Right lobe of liver (tissue), 6 donors: ENCODE measurements around the gene EPB41L3. TPM values are rescaled to one million over a fixed set of nuclear protein-coding genes. Genes with fewer than 3 reads are reported as not detected.

ENCODE experiments used
- ATAC-seq, 4 donors: fragments of 200-7000 bp; cut with Tn5 transposase; one replicate each; pipeline ENCODE4 v1.9.1; 2020; ENCODE audit warnings: mild to moderate bottlenecking in 4 of 4, moderate library complexity in 4 of 4
- DNase-seq, 3 donors: peaks; one replicate each; pipeline ENCODE4 v3.0.0-alpha.2; 2020
- H3K27ac ChIP-seq, 3 donors: fragments of 200-600 bp; one replicate each; pipeline ENCODE4 v1.8.0; 2022
- H3K27me3 ChIP-seq, 2 donors: fragments of 200-600 bp; one replicate each; pipeline ENCODE4 v1.8.0; 2022
- H3K36me3 ChIP-seq, 4 donors: fragments of 200-600 bp; sonication (generic) in 1 of 4; one replicate each; pipeline versions ENCODE4 v1.5.1 to v1.8.0; 2017 to 2022; ENCODE audit warnings: control low read depth in 1 of 4
- H3K4me1 ChIP-seq, 4 donors: fragments of 200-600 bp; sonication (generic) in 1 of 4; one replicate each; pipeline versions ENCODE4 v1.5.1 to v1.8.0; 2017 to 2022; ENCODE audit warnings: control low read depth in 1 of 4
- H3K4me3 ChIP-seq, 3 donors: fragments of 200-600 bp; one replicate each; pipeline ENCODE4 v1.8.0; 2022
- H3K9me3 ChIP-seq, 4 donors: fragments of 200-600 bp; sonication (generic) in 1 of 4; one replicate each; pipeline versions ENCODE4 v1.5.1 to v1.8.0; 2017 to 2022; ENCODE audit warnings: control low read depth in 1 of 4
- POLR2A ChIP-seq: fragments of 450-650 bp; IDR thresholded peaks from one replicate; pipeline ENCODE4 v1.6.1; 2017; ENCODE audit warnings: antibody characterized with exemption, mild to moderate bottlenecking
- WGBS: methylation state at CpG from one replicate; pipeline ENCODE4 v1.1.6; 2018; ENCODE audit warnings: low coverage, low lambda C conversion rate; ENCODE audit not compliant: insufficient coverage; ENCODE audit errors: missing lambda C conversion rate; 5-methylcytosine and 5-hydroxymethylcytosine counted together
- intact Hi-C, 2 donors: fragments of 100-400 bp; cut with DNase I; formaldehyde crosslinking; loops; one replicate each; pipeline versions ENCODE4 v1.11.2 to v1.14.1; 2022
- total RNA-seq, 6 experiments: library from RNA; depleted of rRNA in 2 of 6; stranded (reverse); fragments of >200 nt in 2 of 6; fragmentation: NEBNext Ultra II Directional in 3 of 6; extraction: Animal tissue kit (Norgen Biotek cat#: 25700) in 3 of 6; gene quantifications; one replicate each; pipeline versions ENCODE4 v1.1.0 to v1.2.4, GENCODE V29; 2016 to 2023
- TF ChIP-seq, protein P1 (sequence below), 4 donors: fragments of 200-600 bp in 3 of 4; fragments of 450-650 bp in 1 of 4; IDR thresholded peaks; one replicate each; pipeline versions ENCODE4 v1.5.1 to v1.8.0; 2016 to 2022; ENCODE audit warnings: antibody characterized with exemption in 4 of 4, mild to moderate bottlenecking in 2 of 4
- donor health status: DM: no; HTN: yes; CAD: no.
- donor health status: DM: no; HTN: no; CAD: no.
- donor health status: DM: no; HTN: no; CAD: no.
- donor health status: DM: no; HTN: yes; CAD: no.
- donor health status: DM: no; HTN: yes; CAD: no.

The EPB41L3 gene
- total RNA-seq, 6 experiments from 2014 or later, result 3.3 to 20.3 (median 6.2) TPM

DNA sequence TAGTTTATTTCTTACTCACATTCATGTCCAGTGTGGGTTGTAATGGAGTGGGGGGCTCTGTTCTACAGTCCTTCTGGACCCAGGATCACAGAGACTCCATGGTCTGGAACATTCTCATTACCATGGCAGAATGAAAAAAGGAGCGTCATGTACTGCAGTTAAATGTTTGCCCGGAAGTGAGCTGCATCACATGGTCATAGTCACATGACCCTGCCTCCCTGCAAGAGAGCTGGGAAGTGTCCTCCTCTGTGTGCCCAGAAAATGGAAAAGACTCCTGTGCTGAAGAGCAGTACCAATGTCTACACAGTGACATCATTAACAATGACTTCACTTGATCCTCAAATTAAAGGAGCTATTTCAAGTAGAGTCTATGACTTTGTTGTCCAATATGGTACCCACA, 174.3 kb downstream of the EPB41L3 start:
- H3K27me3 ChIP-seq, result no peaks in the 10 kb centered on the region
- H3K4me3 ChIP-seq, result no peak overlapping the region
- ATAC-seq (no peak), DNase-seq (no peak)
- intact Hi-C loops, result no loop called here
- H3K36me3 ChIP-seq, result no peaks in the 10 kb centered on the region
- no peaks in the 10 kb centered on the region for H3K4me1 ChIP-seq
- 72% methylated on average over 2 of the region's 2 CpGs for WGBS
- TF ChIP-seq POLR2A, result no peak
- TF ChIP-seq, protein P1, sequence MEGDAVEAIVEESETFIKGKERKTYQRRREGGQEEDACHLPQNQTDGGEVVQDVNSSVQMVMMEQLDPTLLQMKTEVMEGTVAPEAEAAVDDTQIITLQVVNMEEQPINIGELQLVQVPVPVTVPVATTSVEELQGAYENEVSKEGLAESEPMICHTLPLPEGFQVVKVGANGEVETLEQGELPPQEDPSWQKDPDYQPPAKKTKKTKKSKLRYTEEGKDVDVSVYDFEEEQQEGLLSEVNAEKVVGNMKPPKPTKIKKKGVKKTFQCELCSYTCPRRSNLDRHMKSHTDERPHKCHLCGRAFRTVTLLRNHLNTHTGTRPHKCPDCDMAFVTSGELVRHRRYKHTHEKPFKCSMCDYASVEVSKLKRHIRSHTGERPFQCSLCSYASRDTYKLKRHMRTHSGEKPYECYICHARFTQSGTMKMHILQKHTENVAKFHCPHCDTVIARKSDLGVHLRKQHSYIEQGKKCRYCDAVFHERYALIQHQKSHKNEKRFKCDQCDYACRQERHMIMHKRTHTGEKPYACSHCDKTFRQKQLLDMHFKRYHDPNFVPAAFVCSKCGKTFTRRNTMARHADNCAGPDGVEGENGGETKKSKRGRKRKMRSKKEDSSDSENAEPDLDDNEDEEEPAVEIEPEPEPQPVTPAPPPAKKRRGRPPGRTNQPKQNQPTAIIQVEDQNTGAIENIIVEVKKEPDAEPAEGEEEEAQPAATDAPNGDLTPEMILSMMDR (IDR thresholded peaks at IDR 0.05), result no peak
- no peaks in the 10 kb centered on the region for H3K9me3 ChIP-seq
- no peak overlapping the region for H3K27ac ChIP-seq

DNA sequence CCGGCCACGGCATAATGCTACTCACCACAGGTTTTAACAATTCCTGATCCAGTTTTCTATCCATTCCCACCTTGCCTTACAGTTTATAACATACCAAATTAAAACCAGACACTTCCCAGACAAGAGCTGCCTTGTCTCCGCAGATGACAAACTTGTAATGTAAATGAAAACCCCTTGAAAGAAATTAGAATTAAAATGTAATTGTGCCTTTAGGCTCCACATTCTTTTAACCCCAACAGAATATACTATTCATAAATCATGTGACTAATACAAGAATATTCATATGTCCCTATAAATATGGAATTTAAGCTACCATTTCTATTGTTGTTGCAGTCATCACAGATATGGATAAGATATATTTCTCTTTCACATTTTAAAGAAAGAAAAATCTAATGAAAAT, 178.4 kb downstream of the EPB41L3 start:
- 35% methylated on average over 3 of the region's 3 CpGs for WGBS

DNA sequence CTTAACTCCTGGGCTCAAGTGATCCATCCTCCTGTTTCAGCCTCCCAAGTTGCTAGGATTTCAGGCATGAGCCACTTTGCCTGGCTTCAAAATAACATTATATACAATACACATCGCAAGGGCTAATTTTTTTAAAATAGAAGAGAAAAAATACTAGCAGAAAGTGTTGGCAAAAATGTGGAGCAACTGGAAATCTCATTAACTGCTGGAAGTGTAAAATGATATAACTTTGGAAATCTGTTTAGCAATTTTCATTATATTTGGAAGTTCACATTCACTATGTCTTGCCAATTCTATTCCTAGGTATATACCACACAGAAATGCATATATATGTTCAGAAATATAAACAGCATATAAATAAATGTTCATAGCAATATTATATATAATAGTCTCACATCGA, 193.2 kb downstream of the EPB41L3 start:
- Histone ChIP-seq H3K4me3 (no peak overlapping the region), H3K36me3 (no peaks in the 10 kb centered on the region), H3K27me3 (no peaks in the 10 kb centered on the region), H3K27ac (no peak overlapping the region), H3K4me1 (no peaks in the 10 kb centered on the region), H3K9me3 (no peaks in the 10 kb centered on the region)
- ATAC-seq (no peak), DNase-seq (no peak)
- intact Hi-C loops, result no loop called here
- TF ChIP-seq, protein P1 (IDR thresholded peaks at IDR 0.05), result no peak
- no peak for TF ChIP-seq POLR2A
- WGBS, result 55% methylated on average over 2 of the region's 2 CpGs

More for the DNA sequence above, 178.4 kb downstream of the EPB41L3 start:
- Histone ChIP-seq H3K4me3 (no peak overlapping the region), H3K27me3 (no peaks in the 10 kb centered on the region), H3K36me3 (no peaks in the 10 kb centered on the region), H3K4me1 (no peaks in the 10 kb centered on the region), H3K9me3 (no peaks in the 10 kb centered on the region), H3K27ac (no peak overlapping the region)
- ATAC-seq (no peak), DNase-seq (no peak)
- no peak for TF ChIP-seq POLR2A
- TF ChIP-seq, protein P1 (IDR thresholded peaks at IDR 0.05), result no peak
- intact Hi-C loops, result no loop called here

Other genes starting within 250 kb of the EPB41L3 start
- 1 to 10 TPM; 4.3 to 7.2 (median 5.9) TPM for gene ZBTB14, start 248.3 kb downstream of the EPB41L3 start, total RNA-seq